Muscle layer of duodenum (tissue), 2 donors: ENCODE results near the gene EIF4E.

ENCODE experiments used
- H3K27ac ChIP-seq: one replicate; pipeline ENCODE4 v1.7.0; 2013; ENCODE audit warnings: mild to moderate bottlenecking, low read length
- H3K27me3 ChIP-seq: one replicate; pipeline ENCODE4 v1.7.0; 2013; ENCODE audit warnings: low read depth, mild to moderate bottlenecking, control low read depth, low read length
- H3K36me3 ChIP-seq, 2 donors: one replicate each; pipeline ENCODE4 v1.7.0; 2013; ENCODE audit warnings: low read length in 2 of 2, control low read depth in 1 of 2, mild to moderate bottlenecking in 1 of 2; ENCODE audit not compliant: insufficient read depth in 2 of 2, control insufficient read depth in 1 of 2
- H3K4me1 ChIP-seq, 2 donors: one replicate each; pipeline ENCODE4 v1.7.0; 2013; ENCODE audit warnings: low read length in 2 of 2, mild to moderate bottlenecking in 2 of 2, control low read depth in 1 of 2, moderate library complexity in 1 of 2; ENCODE audit not compliant: insufficient read depth in 2 of 2, control insufficient read depth in 1 of 2
- H3K4me3 ChIP-seq, 2 donors: one replicate each; pipeline ENCODE4 v1.7.0; 2013; ENCODE audit warnings: low read length in 2 of 2, low read depth in 1 of 2, mild to moderate bottlenecking in 1 of 2
- H3K9me3 ChIP-seq, 2 donors: one replicate each; pipeline ENCODE4 v1.7.0; 2013; ENCODE audit warnings: low read length in 2 of 2, control low read depth in 1 of 2, mild to moderate bottlenecking in 1 of 2; ENCODE audit not compliant: control insufficient read depth in 1 of 2
- donor health status: healthy.

EIF4E gene, protein sequence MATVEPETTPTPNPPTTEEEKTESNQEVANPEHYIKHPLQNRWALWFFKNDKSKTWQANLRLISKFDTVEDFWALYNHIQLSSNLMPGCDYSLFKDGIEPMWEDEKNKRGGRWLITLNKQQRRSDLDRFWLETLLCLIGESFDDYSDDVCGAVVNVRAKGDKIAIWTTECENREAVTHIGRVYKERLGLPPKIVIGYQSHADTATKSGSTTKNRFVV

GRCh38 chr4:98928505-98929340 is at the start of gene EIF4E:
Gene EIF4E (minus strand): TSS chr4:98929133. CDS start chr4:98929112, 21 bp downstream.
- no peaks in the 10 kb centered on the region for H3K9me3 ChIP-seq
- no peaks in the 10 kb centered on the region for H3K27me3 ChIP-seq
- peak within 1 kb of the TSS; percentile 100 for H3K27ac ChIP-seq
- H3K4me1 ChIP-seq: peaks cover 0 to 13% of the 10 kb centered on the region in 2 donors
- H3K4me3 ChIP-seq: peak within 1 kb of the TSS; percentile 99
- peaks cover 0 to 21% of the 10 kb centered on the region in 2 donors for H3K36me3 ChIP-seq

GRCh38 chr4:98977557-98977956 is 48.6 kb upstream of the EIF4E start:
- H3K4me1 ChIP-seq: no peaks in the 10 kb centered on the region
- no peaks in the 10 kb centered on the region for H3K36me3 ChIP-seq
- H3K4me3 ChIP-seq: no peak overlapping the region
- H3K27ac ChIP-seq: no peak overlapping the region
- no peaks in the 10 kb centered on the region for H3K27me3 ChIP-seq
- no peaks in the 10 kb centered on the region for H3K9me3 ChIP-seq

GRCh38 chr4:98976716-98977115 is 47.8 kb upstream of the EIF4E start:
- Histone ChIP-seq H3K27me3 (no peaks in the 10 kb centered on the region), H3K36me3 (no peaks in the 10 kb centered on the region), H3K9me3 (no peaks in the 10 kb centered on the region), H3K27ac (no peak overlapping the region), H3K4me3 (no peak overlapping the region), H3K4me1 (no peaks in the 10 kb centered on the region)

GRCh38 chr4:98969878-98970785 is 41.2 kb upstream of the EIF4E start:
- no peaks in the 10 kb centered on the region for H3K4me1 ChIP-seq
- H3K27ac ChIP-seq: no peak overlapping the region
- no peaks in the 10 kb centered on the region for H3K9me3 ChIP-seq
- no peaks in the 10 kb centered on the region for H3K36me3 ChIP-seq
- no peak overlapping the region for H3K4me3 ChIP-seq
- H3K27me3 ChIP-seq: no peaks in the 10 kb centered on the region

GRCh38 chr4:98967786-98968329 is 38.9 kb upstream of the EIF4E start:
- Histone ChIP-seq H3K4me1 (no peaks in the 10 kb centered on the region), H3K36me3 (no peaks in the 10 kb centered on the region)

GRCh38 chr4:98966926-98967325 is 38.0 kb upstream of the EIF4E start:
- no peak overlapping the region for H3K27ac ChIP-seq

More at GRCh38 chr4:98967786-98968329, 38.9 kb upstream of the EIF4E start:
- H3K27ac ChIP-seq: no peak overlapping the region
- no peaks in the 10 kb centered on the region for H3K9me3 ChIP-seq
- H3K4me3 ChIP-seq: no peak overlapping the region
- no peaks in the 10 kb centered on the region for H3K27me3 ChIP-seq

DNA sequence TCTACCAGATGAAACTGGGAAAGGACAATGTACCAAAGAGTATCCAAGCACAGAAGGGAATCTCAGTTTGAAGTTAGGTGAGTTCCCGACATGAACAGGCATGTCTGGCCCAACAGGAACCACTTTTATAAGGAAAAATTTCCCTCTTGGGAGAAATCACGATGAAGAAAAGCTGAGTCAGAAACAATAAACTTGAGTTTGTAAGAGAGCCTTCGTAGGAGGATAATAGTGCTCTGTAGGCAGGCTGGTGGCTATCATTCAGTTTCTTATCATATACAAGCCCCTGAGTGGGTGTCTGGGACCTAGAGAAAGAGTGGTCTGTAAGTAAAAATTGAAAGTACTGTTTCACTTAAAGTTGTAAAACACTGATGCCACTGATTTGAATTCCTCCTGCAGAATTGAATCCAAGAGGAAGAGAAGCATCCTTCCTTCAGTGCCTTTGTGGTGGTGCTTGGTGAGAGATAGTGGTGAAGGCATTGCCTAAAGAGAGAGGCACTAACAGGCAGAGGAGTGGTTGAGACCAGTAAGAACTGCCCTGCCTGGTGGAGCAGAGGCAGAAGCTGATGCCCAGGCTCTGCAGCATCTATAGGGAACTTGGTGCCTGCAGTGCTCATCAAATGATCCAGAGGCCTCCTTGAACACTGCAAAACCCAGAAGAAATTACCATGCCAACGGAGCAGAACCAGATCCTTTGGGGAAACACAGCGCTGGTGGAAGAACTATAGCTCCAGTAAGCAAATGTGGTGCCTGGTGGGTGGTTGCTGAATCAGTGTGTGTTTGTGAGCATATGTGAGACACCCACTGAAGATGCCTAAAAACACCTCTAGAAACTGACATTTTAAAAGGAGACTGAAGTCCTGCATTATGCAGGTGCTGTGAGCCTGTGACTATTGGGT is 34.9 kb upstream of the EIF4E start:
- no peak overlapping the region for H3K27ac ChIP-seq
- no peak overlapping the region for H3K4me3 ChIP-seq
- H3K4me1 ChIP-seq: no peaks in the 10 kb centered on the region
- no peaks in the 10 kb centered on the region for H3K9me3 ChIP-seq
- H3K27me3 ChIP-seq: no peaks in the 10 kb centered on the region
- H3K36me3 ChIP-seq: no peaks in the 10 kb centered on the region

More at GRCh38 chr4:98966926-98967325, 38.0 kb upstream of the EIF4E start:
- H3K27me3 ChIP-seq: no peaks in the 10 kb centered on the region
- H3K4me1 ChIP-seq: no peaks in the 10 kb centered on the region
- no peaks in the 10 kb centered on the region for H3K9me3 ChIP-seq
- no peak overlapping the region for H3K4me3 ChIP-seq
- no peaks in the 10 kb centered on the region for H3K36me3 ChIP-seq

DNA sequence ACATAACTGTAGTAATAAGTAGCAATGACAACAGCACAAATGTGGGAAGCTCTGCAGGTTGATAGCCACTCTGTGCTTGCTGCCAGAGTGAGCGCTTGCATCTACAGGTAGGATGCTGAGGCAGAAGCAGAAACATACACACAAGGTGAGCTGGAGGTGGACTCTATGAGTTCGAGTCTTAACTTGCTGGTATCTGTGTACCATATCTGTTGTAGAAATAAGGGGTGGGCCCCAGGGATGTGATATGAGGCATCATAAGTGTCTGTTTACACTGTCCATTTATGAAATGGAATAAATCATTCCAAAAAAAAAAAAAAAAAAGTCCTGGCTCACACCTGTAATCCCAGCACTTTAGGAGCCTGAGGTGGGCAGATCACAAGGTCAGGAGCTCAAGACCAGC is 32.8 kb upstream of the EIF4E start:
- no peak overlapping the region for H3K27ac ChIP-seq
- H3K27me3 ChIP-seq: no peaks in the 10 kb centered on the region
- H3K36me3 ChIP-seq: no peaks in the 10 kb centered on the region
- H3K9me3 ChIP-seq: no peaks in the 10 kb centered on the region
- no peak overlapping the region for H3K4me3 ChIP-seq
- H3K4me1 ChIP-seq: no peaks in the 10 kb centered on the region

DNA sequence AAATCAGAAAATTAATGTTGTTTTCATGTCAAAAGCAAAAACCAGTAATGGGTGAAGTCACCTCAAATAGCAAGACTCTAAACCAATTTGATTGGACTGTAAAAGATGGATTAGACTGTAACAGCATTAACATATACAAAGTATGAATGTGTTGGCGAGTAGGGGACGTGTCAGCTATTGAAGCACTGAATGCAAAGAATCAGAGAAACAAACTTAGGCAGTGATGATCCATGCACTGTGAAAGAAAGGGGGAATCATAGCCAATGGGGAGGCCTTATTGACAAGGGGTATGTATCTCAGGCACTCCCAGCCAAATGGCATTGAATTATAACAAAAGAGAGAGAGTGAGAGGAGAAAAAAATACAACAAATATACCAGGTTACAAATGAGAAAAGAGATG is 30.5 kb upstream of the EIF4E start:
- no peak overlapping the region for H3K27ac ChIP-seq
- H3K27me3 ChIP-seq: no peaks in the 10 kb centered on the region
- no peak overlapping the region for H3K4me3 ChIP-seq
- no peaks in the 10 kb centered on the region for H3K4me1 ChIP-seq
- no peaks in the 10 kb centered on the region for H3K9me3 ChIP-seq
- no peaks in the 10 kb centered on the region for H3K36me3 ChIP-seq

DNA sequence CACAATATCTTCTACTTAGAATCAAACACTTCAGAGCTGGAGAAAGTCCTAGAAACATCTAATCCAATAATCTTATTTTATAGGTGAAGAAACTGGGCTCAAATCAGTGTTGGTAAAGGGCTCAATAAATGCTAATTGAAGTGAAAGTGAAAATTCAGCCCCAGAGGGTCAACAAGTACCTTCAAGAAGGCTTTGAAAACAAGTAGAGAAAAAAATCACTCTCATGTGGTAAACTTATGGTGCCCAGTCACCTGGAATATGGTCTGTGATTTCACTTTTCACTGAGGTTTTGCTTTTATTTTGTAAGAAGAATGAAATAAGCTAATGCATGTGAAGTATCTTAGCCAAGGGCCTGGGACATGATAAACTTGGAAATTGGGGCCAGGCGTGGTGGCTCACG is 29.1 kb upstream of the EIF4E start:
- Histone ChIP-seq H3K4me1 (no peaks in the 10 kb centered on the region), H3K36me3 (no peaks in the 10 kb centered on the region), H3K4me3 (no peak overlapping the region), H3K27ac (no peak overlapping the region), H3K27me3 (no peaks in the 10 kb centered on the region), H3K9me3 (no peaks in the 10 kb centered on the region)
